Measurements from ENCODE around the gene DOCK3. TPM values are rescaled to one million over a fixed set of nuclear protein-coding genes. Genes with fewer than 3 reads are reported as not detected.

Gene DOCK3
- total RNA-seq, 1 donor from 2014 or later: 6.2 TPM

Small RNA genes lying within 50 kb of the gene (microRNA-seq; reads per million reads assigned to microRNA genes)
- 1.8 reads per million for gene MIR4787

Other genes starting within 250 kb of the DOCK3 start
- gene CACNA2D2, start 171.3 kb upstream of the DOCK3 start, total RNA-seq: 1.8 TPM
- gene C3orf18, start 107.2 kb upstream of the DOCK3 start, total RNA-seq: 16.1 TPM
- 21.3 TPM for gene HEMK1, start 105.4 kb upstream of the DOCK3 start, total RNA-seq
- 10.6 TPM for gene CISH, start 63.2 kb upstream of the DOCK3 start, total RNA-seq
- gene MAPKAPK3, start 57.8 kb upstream of the DOCK3 start, total RNA-seq: 19.5 TPM

Measured in sciatic nerve (tissue), 1 donor.